ENCODE results near the gene FBLL1. TPM values are rescaled to one million over a fixed set of nuclear protein-coding genes. Genes with fewer than 3 reads are reported as not detected.
A peak's percentile ranks its signal among the peaks of the same experiment; 100 is the strongest.

The FBLL1 gene
- total and polyA plus RNA-seq, 9 of the 15 experiments (the other 6 are each of a cell fraction or from before 2014, with no cell fraction given): not detected

GRCh38 chr5:168578538-168579487 is 49.7 kb downstream of the FBLL1 start, which contains the start of gene PANK3 (continued):
- TF ChIP-seq, protein P1, sequence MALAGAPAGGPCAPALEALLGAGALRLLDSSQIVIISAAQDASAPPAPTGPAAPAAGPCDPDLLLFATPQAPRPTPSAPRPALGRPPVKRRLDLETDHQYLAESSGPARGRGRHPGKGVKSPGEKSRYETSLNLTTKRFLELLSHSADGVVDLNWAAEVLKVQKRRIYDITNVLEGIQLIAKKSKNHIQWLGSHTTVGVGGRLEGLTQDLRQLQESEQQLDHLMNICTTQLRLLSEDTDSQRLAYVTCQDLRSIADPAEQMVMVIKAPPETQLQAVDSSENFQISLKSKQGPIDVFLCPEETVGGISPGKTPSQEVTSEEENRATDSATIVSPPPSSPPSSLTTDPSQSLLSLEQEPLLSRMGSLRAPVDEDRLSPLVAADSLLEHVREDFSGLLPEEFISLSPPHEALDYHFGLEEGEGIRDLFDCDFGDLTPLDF (CRISPR knock-in tag; IDR thresholded peaks at IDR 0.05): no peak; the same call in 1 of the 2 replicates
- no peak for TF ChIP-seq ZKSCAN8 (CRISPR knock-in tag; IDR thresholded peaks at IDR 0.05)
- no peak for TF ChIP-seq YBX1 (IDR thresholded peaks at IDR 0.05)
- TF ChIP-seq, protein P2, sequence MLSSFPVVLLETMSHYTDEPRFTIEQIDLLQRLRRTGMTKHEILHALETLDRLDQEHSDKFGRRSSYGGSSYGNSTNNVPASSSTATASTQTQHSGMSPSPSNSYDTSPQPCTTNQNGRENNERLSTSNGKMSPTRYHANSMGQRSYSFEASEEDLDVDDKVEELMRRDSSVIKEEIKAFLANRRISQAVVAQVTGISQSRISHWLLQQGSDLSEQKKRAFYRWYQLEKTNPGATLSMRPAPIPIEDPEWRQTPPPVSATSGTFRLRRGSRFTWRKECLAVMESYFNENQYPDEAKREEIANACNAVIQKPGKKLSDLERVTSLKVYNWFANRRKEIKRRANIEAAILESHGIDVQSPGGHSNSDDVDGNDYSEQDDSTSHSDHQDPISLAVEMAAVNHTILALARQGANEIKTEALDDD (IDR thresholded peaks at IDR 0.05): no peak
- TF ChIP-seq ESRRA (IDR thresholded peaks at IDR 0.05; ENCODE audit: borderline replicate concordance, low read depth): no peak
- TF ChIP-seq CREM (IDR thresholded peaks at IDR 0.05; ENCODE audit: low read depth): 0 out of 2 replicates have a peak, but pooled peaks have one; percentile 6
- no peak for TF ChIP-seq DDX20 (tag; IDR thresholded peaks at IDR 0.05; ENCODE audit: low read depth)
- no peak for TF ChIP-seq TRIM25 (IDR thresholded peaks at IDR 0.05; ENCODE audit: borderline replicate concordance)
- TF ChIP-seq SMAD4 (CRISPR knock-in tag; conservative IDR thresholded peaks at IDR 0.05): peak; percentile 80
- TF ChIP-seq NFIC (IDR thresholded peaks at IDR 0.05): peak; percentile 48; the same call in 1 of the 2 replicates
- TF ChIP-seq GABPB1 (CRISPR knock-in tag; IDR thresholded peaks at IDR 0.05): no peak
- TF ChIP-seq, protein P3, sequence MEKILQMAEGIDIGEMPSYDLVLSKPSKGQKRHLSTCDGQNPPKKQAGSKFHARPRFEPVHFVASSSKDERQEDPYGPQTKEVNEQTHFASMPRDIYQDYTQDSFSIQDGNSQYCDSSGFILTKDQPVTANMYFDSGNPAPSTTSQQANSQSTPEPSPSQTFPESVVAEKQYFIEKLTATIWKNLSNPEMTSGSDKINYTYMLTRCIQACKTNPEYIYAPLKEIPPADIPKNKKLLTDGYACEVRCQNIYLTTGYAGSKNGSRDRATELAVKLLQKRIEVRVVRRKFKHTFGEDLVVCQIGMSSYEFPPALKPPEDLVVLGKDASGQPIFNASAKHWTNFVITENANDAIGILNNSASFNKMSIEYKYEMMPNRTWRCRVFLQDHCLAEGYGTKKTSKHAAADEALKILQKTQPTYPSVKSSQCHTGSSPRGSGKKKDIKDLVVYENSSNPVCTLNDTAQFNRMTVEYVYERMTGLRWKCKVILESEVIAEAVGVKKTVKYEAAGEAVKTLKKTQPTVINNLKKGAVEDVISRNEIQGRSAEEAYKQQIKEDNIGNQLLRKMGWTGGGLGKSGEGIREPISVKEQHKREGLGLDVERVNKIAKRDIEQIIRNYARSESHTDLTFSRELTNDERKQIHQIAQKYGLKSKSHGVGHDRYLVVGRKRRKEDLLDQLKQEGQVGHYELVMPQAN (IDR thresholded peaks at IDR 0.05; ENCODE audit: borderline replicate concordance): peak; percentile 80; the same call in 1 of the 2 replicates
- peak; percentile 36; the same call in 1 of the 2 replicates for TF ChIP-seq CC2D1A (IDR thresholded peaks at IDR 0.05)
- no peak for TF ChIP-seq ZNF444 (CRISPR knock-in tag; IDR thresholded peaks at IDR 0.05)
- TF ChIP-seq BRD9 (IDR thresholded peaks at IDR 0.05; ENCODE audit: low read depth, partially characterized antibody): peak; percentile 38
- TF ChIP-seq TAF9B (IDR thresholded peaks at IDR 0.05; ENCODE audit: partially characterized antibody): peak; percentile 52
- no peak for TF ChIP-seq ZNF589 (CRISPR knock-in tag; IDR thresholded peaks at IDR 0.05; ENCODE audit: low read depth)
- peak; percentile 90 for TF ChIP-seq EGR1 (conservative IDR thresholded peaks at IDR 0.05)
- TF ChIP-seq MTA3 (IDR thresholded peaks at IDR 0.05; ENCODE audit: borderline replicate concordance): no peak; the same call in none of the 2 replicates
- TF ChIP-seq EP400 (IDR thresholded peaks at IDR 0.05): peak; percentile 94
- peak; percentile 39 for TF ChIP-seq DPF2 (IDR thresholded peaks at IDR 0.05)
- peak; percentile 84 for TF ChIP-seq RBBP5 (IDR thresholded peaks at IDR 0.05; ENCODE audit: borderline replicate concordance, insufficient read depth, low read length, poor library complexity, severe bottlenecking)
- TF ChIP-seq MCM3 (IDR thresholded peaks at IDR 0.05): no peak

All from K562 (cell line).